BLaER1 (cell line): ENCODE data around the gene GMEB2.
"Not testable (repeated sequence)": the region's sequence is repeated elsewhere in the genome, so short reads cannot be mapped to it uniquely, and the experiment has no call there.

Experiments
- H3K27ac ChIP-seq: shearing (Covaris generic); formaldehyde crosslinking; 2 replicates; pipeline ENCODE4 v1.8.1; 2022
- H3K27me3 ChIP-seq: shearing (Covaris generic); formaldehyde crosslinking; 2 replicates; pipeline ENCODE4 v1.8.1; 2022
- H3K36me3 ChIP-seq: shearing (Covaris generic); formaldehyde crosslinking; 2 replicates; pipeline ENCODE4 v1.8.1; 2022
- H3K4me1 ChIP-seq: shearing (Covaris generic); formaldehyde crosslinking; 2 replicates; pipeline ENCODE4 v1.8.1; 2022
- H3K4me2 ChIP-seq: shearing (Covaris generic); formaldehyde crosslinking; 2 replicates; pipeline ENCODE4 v1.8.1; 2022
- H3K4me3 ChIP-seq: shearing (Covaris generic); formaldehyde crosslinking; 2 replicates; pipeline ENCODE4 v1.8.1; 2022
- H3K9ac ChIP-seq: shearing (Covaris generic); formaldehyde crosslinking; 2 replicates; pipeline ENCODE4 v1.8.1; 2022
- H3K9me3 ChIP-seq: shearing (Covaris generic); formaldehyde crosslinking; 2 replicates; pipeline ENCODE4 v1.8.1; 2022
- H4K20me1 ChIP-seq: shearing (Covaris generic); formaldehyde crosslinking; 2 replicates; pipeline ENCODE4 v1.8.1; 2022
- Cebpa-rat ChIP-seq: shearing (Covaris generic); IDR thresholded peaks from 2 replicates; pipeline ENCODE4 v1.8.1; 2022

GMEB2 gene

DNA sequence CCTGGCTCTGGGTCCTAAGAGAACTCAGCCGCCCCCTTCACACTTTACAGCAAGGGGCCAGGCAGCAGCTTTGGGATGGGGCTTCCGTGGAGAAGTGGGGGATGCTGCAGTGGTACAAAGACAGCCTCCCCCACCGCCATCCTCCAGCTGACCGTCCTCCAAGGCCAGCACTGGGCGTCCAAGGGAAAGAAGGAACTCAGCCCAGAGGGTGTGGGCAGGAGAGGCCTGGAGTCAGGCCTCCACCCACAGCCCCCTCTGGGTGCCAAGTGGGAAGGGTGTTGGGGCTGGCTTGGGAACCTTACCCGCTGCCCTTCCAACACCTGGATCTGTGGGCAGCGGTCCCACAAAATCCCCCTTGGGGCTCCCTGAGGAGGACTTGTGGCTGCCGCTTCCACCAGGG is 13.2 kb upstream of the GMEB2 start:
- Histone ChIP-seq H3K27ac (peak overlapping the region; percentile 68), H3K4me1 (peaks cover 62% of the 10 kb centered on the region), H3K4me3 (no peak overlapping the region), H3K9me3 (no peaks in the 10 kb centered on the region), H3K9ac (peak overlapping the region; percentile 8; the same call in 1 of the 2 replicates), H3K36me3 (no peaks in the 10 kb centered on the region), H3K4me2 (peak overlapping the region; percentile 80), H3K27me3 (no peaks in the 10 kb centered on the region), H4K20me1 (peaks cover 16% of the 10 kb centered on the region; the same call in 1 of the 2 replicates)
- TF ChIP-seq Cebpa-rat, result no peak

DNA sequence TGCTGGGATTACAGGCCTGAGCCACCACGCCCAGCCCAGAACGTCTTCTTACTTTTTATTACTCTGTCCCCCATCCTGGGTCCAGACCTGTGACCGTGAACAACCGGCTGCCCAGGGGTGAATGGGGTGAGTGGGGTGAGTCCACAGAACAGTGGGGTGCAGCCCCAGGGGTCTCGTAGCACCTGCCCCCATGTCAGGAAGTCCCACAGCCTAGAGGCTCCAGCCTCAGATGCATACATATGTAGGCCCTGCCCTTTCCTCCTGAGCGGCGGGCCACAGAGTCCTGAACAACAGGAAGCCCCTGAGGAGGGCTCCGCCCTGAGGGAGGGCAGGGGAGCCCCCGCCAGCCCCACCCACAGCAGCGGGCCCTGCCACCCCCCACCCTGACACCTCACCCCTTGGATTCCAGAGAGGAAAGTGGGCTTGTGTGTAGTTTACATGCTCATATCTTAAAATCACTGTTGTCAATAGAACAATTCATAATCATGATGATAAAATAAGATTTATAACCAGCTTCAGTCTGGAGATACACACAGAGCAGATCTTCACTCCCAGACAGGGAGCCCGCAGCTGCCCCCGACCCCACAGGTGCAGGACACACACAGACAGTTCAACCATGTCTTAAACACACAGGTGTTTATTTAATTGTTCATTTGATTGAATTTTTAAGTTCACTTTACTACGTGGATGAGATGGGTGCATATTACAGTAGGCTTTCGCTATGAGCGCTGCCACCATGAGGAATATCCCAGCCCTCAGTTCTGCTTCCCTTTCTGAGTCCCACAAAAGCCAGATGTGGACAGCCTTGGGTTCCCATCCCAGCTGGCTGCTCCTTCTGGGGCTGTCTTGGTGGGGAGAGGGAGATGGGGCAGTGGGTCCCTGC is 12.4 kb upstream of the GMEB2 start:
- no peaks in the 10 kb centered on the region for H3K9me3 ChIP-seq
- H3K9ac ChIP-seq, result peak overlapping the region; percentile 15; the same call in 1 of the 2 replicates
- H3K4me2 ChIP-seq, result peak overlapping the region; percentile 80

DNA sequence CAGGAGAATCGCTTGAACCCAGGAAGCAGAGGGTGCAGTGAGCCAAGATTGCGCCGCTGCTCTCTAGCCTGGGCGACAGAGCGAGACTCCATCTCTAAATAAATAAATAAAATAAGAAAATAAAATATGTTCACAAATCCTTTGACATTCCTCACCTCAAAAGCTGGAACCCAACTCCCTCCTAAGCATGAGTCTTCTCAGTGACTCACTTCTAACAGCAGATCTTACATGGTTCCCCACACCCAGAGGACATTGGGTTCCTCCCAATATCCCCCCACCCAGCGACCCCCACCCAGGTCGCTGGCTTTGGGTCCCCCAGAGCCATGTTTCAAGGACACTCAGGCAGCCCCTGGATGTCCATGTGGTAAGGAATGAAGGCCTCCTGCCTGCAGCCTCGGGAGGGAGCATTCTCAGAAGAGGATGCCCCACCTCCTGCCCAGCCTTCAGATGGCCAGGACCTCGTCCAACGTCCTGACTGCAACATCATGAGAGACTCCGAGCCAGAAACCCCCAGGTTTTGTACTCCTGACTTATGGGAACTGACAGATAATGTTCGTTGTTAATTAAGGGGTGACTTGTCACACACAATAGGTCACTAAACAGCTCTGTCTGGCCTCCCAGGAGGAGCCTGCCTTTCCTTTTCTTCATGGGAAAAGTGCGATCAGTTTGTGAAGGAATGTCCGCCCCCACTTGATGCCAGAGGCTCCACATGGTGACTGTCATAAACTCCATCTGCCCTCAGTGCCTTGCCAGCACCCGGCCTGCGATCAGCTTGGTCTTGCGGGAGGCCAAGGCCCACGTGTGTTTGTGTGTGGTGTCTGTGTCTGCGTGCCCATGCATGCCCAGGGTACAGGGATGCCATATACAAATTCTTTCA is 10.1 kb upstream of the GMEB2 start:
- Histone ChIP-seq H3K36me3 (no peaks in the 10 kb centered on the region), H3K4me2 (peak overlapping the region; percentile 82), H4K20me1 (peaks cover 16% of the 10 kb centered on the region; the same call in 1 of the 2 replicates), H3K9ac (peak overlapping the region; percentile 32; the same call in 1 of the 2 replicates), H3K4me1 (peaks cover 89% of the 10 kb centered on the region), H3K4me3 (no peak overlapping the region), H3K27me3 (no peaks in the 10 kb centered on the region), H3K27ac (peak overlapping the region; percentile 54), H3K9me3 (no peaks in the 10 kb centered on the region)
- TF ChIP-seq Cebpa-rat, result no peak

More for the DNA sequence above, 12.4 kb upstream of the GMEB2 start:
- Histone ChIP-seq H3K36me3 (no peaks in the 10 kb centered on the region), H3K27ac (peak overlapping the region; percentile 68), H3K4me3 (no peak overlapping the region), H3K4me1 (peaks cover 69% of the 10 kb centered on the region), H3K27me3 (no peaks in the 10 kb centered on the region), H4K20me1 (peaks cover 16% of the 10 kb centered on the region; the same call in 1 of the 2 replicates)
- no peak for TF ChIP-seq Cebpa-rat

DNA sequence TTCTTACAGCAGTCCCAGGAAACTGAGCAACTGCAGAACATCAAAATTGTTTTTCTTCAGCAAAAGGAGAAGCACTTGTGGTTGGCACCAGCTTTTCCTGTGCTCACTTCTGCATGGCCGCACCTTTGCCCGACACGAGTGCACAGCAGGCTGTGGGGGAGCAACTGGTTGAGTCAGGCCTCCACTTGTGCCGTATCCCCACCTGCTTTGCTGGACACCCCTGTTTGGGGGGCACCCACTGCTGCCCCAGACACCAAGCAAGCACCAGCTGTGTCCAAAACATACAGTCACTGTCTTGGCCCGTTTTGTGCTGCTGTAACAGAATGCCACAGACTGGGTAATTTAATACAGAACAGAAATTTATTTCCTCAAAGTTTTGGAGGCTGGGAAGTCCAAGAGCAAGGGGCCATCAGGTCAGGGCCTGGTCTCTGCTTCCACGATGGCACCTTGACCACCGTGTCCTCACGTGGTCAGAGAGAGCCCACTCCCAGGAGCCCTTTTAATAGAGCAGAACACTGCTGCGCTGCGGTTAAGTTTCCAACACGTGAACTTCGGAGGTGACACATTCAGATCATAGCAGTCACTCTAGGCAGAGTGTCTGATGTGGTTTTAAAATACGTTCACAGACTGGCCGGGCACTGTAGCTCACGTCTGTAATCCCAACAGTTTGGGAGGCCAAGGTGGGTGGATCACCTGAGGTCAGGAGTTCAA is 8.7 kb upstream of the GMEB2 start:
- H3K27ac ChIP-seq, result peak overlapping the region; percentile 87
- no peak for TF ChIP-seq Cebpa-rat
- H3K9ac ChIP-seq, result peak overlapping the region; percentile 74
- H3K36me3 ChIP-seq, result no peaks in the 10 kb centered on the region
- peaks cover 11% of the 10 kb centered on the region; the same call in 1 of the 2 replicates for H4K20me1 ChIP-seq
- H3K4me3 ChIP-seq, result 0 out of 2 replicates have a peak overlapping the region, but pooled peaks have one; percentile 34
- H3K4me1 ChIP-seq, result peaks cover 92% of the 10 kb centered on the region
- no peaks in the 10 kb centered on the region for H3K27me3 ChIP-seq
- H3K9me3 ChIP-seq, result no peaks in the 10 kb centered on the region
- H3K4me2 ChIP-seq, result peak overlapping the region; percentile 82

DNA sequence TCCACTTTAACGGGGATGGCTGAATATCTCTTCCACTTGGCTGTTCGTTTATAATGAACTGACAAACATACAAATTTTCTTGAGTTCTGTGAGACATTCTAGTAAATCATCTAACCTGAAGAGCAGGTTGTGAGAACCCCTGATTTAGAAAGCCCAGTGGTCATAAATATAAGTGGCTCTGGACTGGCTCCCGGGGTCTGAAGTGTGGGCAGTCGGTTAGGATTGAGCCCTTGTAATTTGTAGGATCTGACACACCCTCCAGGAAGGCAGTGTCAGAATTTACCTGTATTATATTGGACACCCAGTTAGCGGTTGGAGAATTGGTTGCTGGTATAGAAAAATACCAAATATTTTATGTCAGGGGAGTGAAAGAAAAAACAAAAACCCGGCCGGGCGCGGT is 6.8 kb upstream of the GMEB2 start:
- Histone ChIP-seq H3K9ac (no peak overlapping the region), H3K9me3 (no peaks in the 10 kb centered on the region), H4K20me1 (no peaks in the 10 kb centered on the region), H3K4me1 (peaks cover 85% of the 10 kb centered on the region), H3K4me2 (peak overlapping the region; percentile 82; the same call in 1 of the 2 replicates), H3K27me3 (no peaks in the 10 kb centered on the region), H3K27ac (0 out of 2 replicates have a peak overlapping the region, but pooled peaks have one; percentile 9), H3K36me3 (no peaks in the 10 kb centered on the region), H3K4me3 (no peak overlapping the region)
- no peak for TF ChIP-seq Cebpa-rat

DNA sequence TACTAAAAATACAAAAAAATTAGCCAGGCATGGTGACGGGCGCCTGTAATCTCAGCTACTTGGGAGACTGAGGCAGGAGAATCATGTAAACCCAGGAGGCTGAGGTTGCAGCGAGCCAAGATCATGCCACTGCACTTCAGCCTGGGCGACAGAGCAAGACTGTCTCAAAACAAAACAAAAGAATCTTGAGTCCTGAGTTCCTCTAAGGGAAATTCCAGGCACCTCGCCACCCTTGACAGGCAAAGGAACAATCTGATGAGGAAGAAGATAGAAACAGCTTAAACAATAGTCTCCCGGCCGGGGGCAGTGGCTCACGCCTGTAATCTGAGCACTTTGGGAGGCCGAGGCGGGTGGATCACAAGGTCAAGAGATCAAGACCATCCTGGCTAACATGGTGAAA is 4.5 kb upstream of the GMEB2 start:
- peaks cover 67% of the 10 kb centered on the region for H3K4me1 ChIP-seq
- not testable (repeated sequence) for H3K9me3 ChIP-seq, H3K4me3 ChIP-seq, H3K36me3 ChIP-seq, H3K9ac ChIP-seq, H3K27me3 ChIP-seq, H4K20me1 ChIP-seq
- peak overlapping the region; percentile 35; the same call in 1 of the 2 replicates for H3K27ac ChIP-seq
- peak overlapping the region; percentile 55 for H3K4me2 ChIP-seq

DNA sequence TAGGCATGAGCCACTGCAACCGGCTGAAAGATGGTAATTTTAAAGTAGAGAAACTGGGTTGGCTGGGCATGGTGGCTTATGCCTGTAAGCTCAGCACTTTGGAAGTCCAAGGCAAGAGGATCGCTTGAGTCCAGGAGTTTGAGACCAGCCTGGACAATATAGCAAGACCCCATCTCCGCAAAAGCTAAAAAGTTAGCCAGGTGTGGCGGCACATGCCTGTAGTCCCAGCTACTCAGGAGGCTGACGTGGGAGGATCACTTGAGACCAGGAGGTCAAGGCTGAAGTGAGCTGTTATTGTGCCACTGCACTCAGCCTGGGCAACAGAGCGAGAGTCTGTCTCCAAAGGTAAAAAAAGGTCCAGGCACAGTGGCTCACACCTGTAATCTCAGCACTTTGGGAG is 4.1 kb upstream of the GMEB2 start:
- not testable (repeated sequence) for H3K27me3 ChIP-seq, H3K4me3 ChIP-seq, H3K36me3 ChIP-seq, H3K9me3 ChIP-seq, H3K9ac ChIP-seq, H4K20me1 ChIP-seq
- Histone ChIP-seq H3K4me1 (peaks cover 64% of the 10 kb centered on the region), H3K27ac (peak overlapping the region; percentile 35; the same call in 1 of the 2 replicates), H3K4me2 (peak overlapping the region; percentile 55)

DNA sequence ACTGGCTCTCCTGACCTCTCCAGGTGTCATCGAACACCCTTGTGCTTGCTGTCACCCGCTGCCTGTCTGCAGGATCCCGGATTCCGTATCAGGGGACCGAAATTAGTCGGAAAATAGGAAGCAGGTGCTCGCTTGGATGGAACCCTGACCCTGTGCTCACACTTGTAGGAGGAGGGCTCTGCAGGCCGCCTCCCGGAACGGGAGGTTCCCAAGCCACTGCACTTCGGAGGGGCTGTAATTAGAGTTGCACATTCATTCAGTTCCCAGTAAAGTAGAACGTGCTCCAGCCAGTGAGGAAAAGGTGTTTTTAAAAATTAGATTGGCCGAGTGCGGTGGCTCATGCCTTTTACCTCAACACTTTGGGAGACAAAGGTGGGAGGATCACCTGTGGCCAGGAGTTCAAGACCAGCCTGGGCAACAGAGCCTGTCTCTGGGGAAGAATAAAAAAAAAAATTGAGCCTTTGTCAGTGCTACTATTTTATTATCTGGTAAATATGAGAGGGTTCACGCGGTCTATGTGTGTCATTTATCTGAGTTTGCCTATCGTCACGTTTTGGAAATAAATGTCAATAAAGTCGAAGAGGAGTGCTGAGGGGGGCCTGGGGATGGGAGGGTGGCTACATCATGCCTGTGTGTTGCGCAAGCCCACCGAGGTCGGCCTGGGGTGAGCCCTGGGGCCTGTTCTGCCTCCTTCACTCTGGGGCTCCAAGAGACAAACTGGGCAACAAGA is 1.5 kb upstream of the GMEB2 start:
- peak overlapping the region; percentile 96 for H3K9ac ChIP-seq
- H3K4me2 ChIP-seq, result peak overlapping the region; percentile 94
- TF ChIP-seq Cebpa-rat, result peak; percentile 93
- H3K27ac ChIP-seq, result peak overlapping the region; percentile 99
- peak overlapping the region; percentile 97 for H3K4me3 ChIP-seq
- no peaks in the 10 kb centered on the region for H3K36me3 ChIP-seq
- H3K27me3 ChIP-seq, result no peaks in the 10 kb centered on the region
- no peaks in the 10 kb centered on the region for H4K20me1 ChIP-seq
- no peaks in the 10 kb centered on the region for H3K9me3 ChIP-seq
- peaks cover 64% of the 10 kb centered on the region for H3K4me1 ChIP-seq
